HepG2 (cell line): ENCODE results near the gene FAM117A. TPM values are rescaled to one million over a fixed set of nuclear protein-coding genes. Genes with fewer than 3 reads are reported as not detected.

Experiments
- ATAC-seq: fragments of 200-7000 bp; cut with Tn5 transposase; 3 replicates; pipeline ENCODE4 v1.9.1; 2020; ENCODE audit warnings: mild to moderate bottlenecking, moderate library complexity
- BruUV-seq: library from RNA; stranded (reverse); fragments of 400-500 nt; replicated peaks from 2 replicates; lab custom pipeline; 2021; lab: Mats Ljungman, UMichigan
- CTCF ChIA-PET: fragments of 300-600 bp; formaldehyde crosslinking; extraction: SDS; loops from one replicate; lab custom pipeline; 2021; ENCODE audit warnings: low total read pairs, inconsistent platforms, low intra/inter-chr PET ratio; lab: Yijun Ruan, JAX
- POLR2A ChIA-PET: fragments of 350-600 bp; sonication (Branson Sonifier 250); formaldehyde crosslinking; loops from one replicate; lab custom pipeline; 2020; ENCODE audit warnings: antibody characterized with exemption, inconsistent platforms; lab: Yijun Ruan, JAX
- DNase-seq: peaks from one replicate; pipeline ENCODE4 v3.0.0-alpha.2; 2015; ENCODE audit warnings: low spot score
- FAIRE-seq: peaks from 3 replicates; lab custom pipeline; 2011; peaks lifted over from hg19 to GRCh38; lab: Jason Lieb, UNC
- H2AFZ ChIP-seq: one replicate; pipeline ENCODE4 v1.6.1; 2011; ENCODE audit warnings: low read length, inconsistent platforms
- H3K27ac ChIP-seq: fragments of 300-600 bp; 3 replicates; pipeline ENCODE4 v1.8.0; 2011; ENCODE audit warnings: mixed run types, mild to moderate bottlenecking, mixed read lengths, low read length, inconsistent platforms; ENCODE audit not compliant: insufficient read depth; ENCODE audit errors: extremely low read length
- H3K27me3 ChIP-seq, 2 experiments: fragments of 200-600 bp in 1 of 2; 2 replicates in 1 of 2; 3 replicates in 1 of 2; pipeline versions ENCODE4 v1.6.0 to v1.8.0; 2011; ENCODE audit warnings: low read length in 2 of 2, mild to moderate bottlenecking in 2 of 2, moderate library complexity in 2 of 2, inconsistent platforms in 1 of 2; ENCODE audit not compliant: insufficient read depth in 2 of 2, control insufficient read depth in 1 of 2
- H3K36me3 ChIP-seq, 2 experiments: fragments of 200-600 bp in 1 of 2; replicated peaks in 1 of 2; 2 replicates in 1 of 2; 3 replicates in 1 of 2; pipeline versions ENCODE4 v1.5.1 to v1.8.0; 2011; ENCODE audit warnings: low read length in 2 of 2, inconsistent platforms in 1 of 2; ENCODE audit not compliant: insufficient read depth in 2 of 2, control insufficient read depth in 1 of 2
- H3K4me1 ChIP-seq: 2 replicates; pipeline ENCODE4 v1.5.1; 2012; ENCODE audit warnings: low read length, inconsistent platforms; ENCODE audit not compliant: insufficient read depth
- H3K4me2 ChIP-seq: 2 replicates; pipeline ENCODE4 v1.6.0; 2011; ENCODE audit warnings: low read depth, low read length, inconsistent platforms
- H3K4me3 ChIP-seq, 3 experiments: fragments of 200-600 bp in 1 of 3; sonication (generic), shearing (Covaris generic) in 1 of 3; replicated peaks in 1 of 3; 2 replicates each; pipeline ENCODE4 v1.5.1; 2011 to 2016; ENCODE audit warnings: low read length in 3 of 3, inconsistent platforms in 2 of 3, low read depth in 2 of 3, mild to moderate bottlenecking in 2 of 3, control low read depth in 1 of 3, mixed read lengths in 1 of 3; ENCODE audit not compliant: insufficient read depth in 1 of 3
- H3K79me2 ChIP-seq: one replicate; pipeline ENCODE4 v1.6.1; 2011; ENCODE audit warnings: low read length, inconsistent platforms; ENCODE audit not compliant: insufficient read depth
- H3K9ac ChIP-seq: 2 replicates; pipeline ENCODE4 v1.6.0; 2011; ENCODE audit warnings: mild to moderate bottlenecking, low read depth, low read length, inconsistent platforms; ENCODE audit not compliant: insufficient read depth
- H3K9me3 ChIP-seq: 2 replicates; pipeline ENCODE4 v1.5.1; 2012; ENCODE audit warnings: mild to moderate bottlenecking, low read length
- H4K20me1 ChIP-seq: 2 replicates; pipeline ENCODE4 v1.6.0; 2011; ENCODE audit warnings: inconsistent platforms, mild to moderate bottlenecking, low read length, moderate library complexity; ENCODE audit not compliant: insufficient read depth
- MXI1 ChIP-seq: IDR thresholded peaks from 3 replicates; pipeline ENCODE4 v1.6.1; 2012; ENCODE audit warnings: low read depth, low read length, inconsistent platforms, borderline replicate concordance
- STAG1 ChIP-seq: sonication (generic); formaldehyde crosslinking; IDR thresholded peaks from 2 replicates; pipeline ENCODE4 v1.4.0; 2020; ENCODE audit warnings: missing genetic modification reagents
- ZNF235 ChIP-seq: sonication (generic); formaldehyde crosslinking; IDR thresholded peaks from 2 replicates; pipeline ENCODE4 v1.8.1; 2023; ENCODE audit warnings: mild to moderate bottlenecking, missing genetic modification reagents, borderline replicate concordance
- ZNF296 ChIP-seq: sonication (generic); formaldehyde crosslinking; conservative IDR thresholded peaks from 2 replicates; pipeline ENCODE4 v1.5.0; 2020; ENCODE audit warnings: mild to moderate bottlenecking, missing genetic modification reagents
- ZNF569 ChIP-seq: sonication (generic); formaldehyde crosslinking; IDR thresholded peaks from 2 replicates; pipeline ENCODE4 v1.5.0; 2020; ENCODE audit warnings: mild to moderate bottlenecking, missing genetic modification reagents, moderate library complexity, borderline replicate concordance
- WGBS: methylation state at CpG from one replicate; pipeline ENCODE4 v1.1.6; 2017; ENCODE audit warnings: low lambda C conversion rate; 5-methylcytosine and 5-hydroxymethylcytosine counted together
- in situ Hi-C: cut with HindIII; loops from 2 replicates; pipeline ENCODE4 v1.10.0; 2017; ENCODE audit warnings: low pct_unique_long_range_greater_than_20kb; ENCODE audit not compliant: extremely low pct_ligation_motif_present
- intact Hi-C: fragments of 100-400 bp; cut with micrococcal nuclease; formaldehyde crosslinking; loops from one replicate; pipeline ENCODE4 v1.10.0; 2022; ENCODE audit not compliant: unreplicated experiment
- polyA plus RNA-seq, 8 experiments: library from polyadenylated mRNA; depleted of rRNA in 3 of 8; stranded (reverse) in 7 of 8; unstranded in 1 of 8; fragments of >200 nt; fragmentation: Illumina TruSeq in 4 of 8; extraction: Trizol in 4 of 8; gene quantifications; 2 replicates each; pipeline versions ENCODE4 v1.2.1 to v1.2.3, GENCODE V29; 2011 to 2016; ENCODE audit warnings: low read depth in 4 of 8, missing spikeins in 1 of 8, mixed read lengths in 1 of 8; ENCODE audit not compliant: insufficient read depth in 1 of 8
- total RNA-seq, 5 experiments: library from RNA; depleted of rRNA; stranded (reverse); fragments of >200 nt; fragmentation: Illumina TruSeq; extraction: Trizol; gene quantifications; 2 replicates each; pipeline ENCODE4 v1.2.3, GENCODE V29; 2016; ENCODE audit warnings: low read depth in 1 of 5

The FAM117A gene
- total and polyA plus RNA-seq, 2 of the 13 experiments (the other 11 are each of a cell fraction or from before 2014, with no cell fraction given): 12.1 to 19.8 TPM

DNA sequence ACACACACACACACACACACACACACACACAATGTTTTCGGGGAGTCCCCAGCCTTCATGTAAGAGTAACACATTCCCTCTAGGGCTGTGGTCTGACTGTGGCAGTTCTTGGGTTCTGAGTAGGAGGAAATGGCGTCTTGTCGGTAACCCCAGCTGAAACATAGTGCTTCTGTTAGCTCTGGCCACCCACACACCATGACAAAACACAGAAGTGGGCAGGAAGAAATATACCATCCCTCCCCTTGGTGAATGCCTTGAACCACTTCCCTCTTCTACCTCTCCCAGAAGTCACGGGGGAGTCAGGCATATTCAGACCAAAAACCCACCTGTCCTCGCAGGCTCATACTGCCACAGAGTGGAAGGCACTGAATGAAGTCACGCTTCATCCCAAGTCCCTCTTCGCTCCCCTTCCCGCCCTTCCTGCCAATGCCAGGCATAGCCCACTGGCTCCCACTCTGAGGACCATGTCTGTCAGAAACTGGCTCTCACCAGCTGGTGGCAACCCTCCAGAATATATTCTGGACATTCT, 67.6 kb downstream of the FAM117A start:
- H2AFZ ChIP-seq: no peak overlapping the region
- H3K4me2 ChIP-seq: no peak overlapping the region
- 48% methylated on average over 8 of the region's 8 CpGs for WGBS
- BruUV-seq: no TSS peak
- in situ Hi-C loops (no loop called here), intact Hi-C loops (no loop called here)
- POLR2A ChIA-PET: interaction anchor here (1.2 to 2.1 kb wide), 2 partner anchors 12 to 126 kb away, joined by 3 to 9 read pairs; partner anchors contain the start of gene SLC35B1
- H3K79me2 ChIP-seq: no peaks in the 10 kb centered on the region
- no peak overlapping the region for H3K27ac ChIP-seq
- no peak overlapping the region for H3K4me3 ChIP-seq
- peaks cover 8 to 13% of the 10 kb centered on the region in 2 experiments; a peak in 4 of 5 replicates for H3K36me3 ChIP-seq
- H3K9me3 ChIP-seq: no peaks in the 10 kb centered on the region
- peaks cover 25% of the 10 kb centered on the region for H3K4me1 ChIP-seq
- no peak for TF ChIP-seq ZNF569 (CRISPR knock-in tag)
- TF ChIP-seq STAG1 (CRISPR knock-in tag): 0 out of 2 replicates have a peak, but pooled peaks have one; percentile 10
- TF ChIP-seq, all 625 proteins: peak for 1
- CTCF ChIA-PET: interaction anchor here (1.1 to 6.6 kb wide), 7 partner anchors 7 to 140 kb away, joined by 3 to 210 read pairs (median 6); partner anchors contain the start of gene NXPH3
- FAIRE-seq (no peak), DNase-seq (no peak), ATAC-seq (peak; percentile 14)
- Histone ChIP-seq H4K20me1 (no peaks in the 10 kb centered on the region), H3K9ac (no peak overlapping the region), H3K27me3 (peaks cover 0 to 13% of the 10 kb centered on the region in 2 experiments; a peak in 2 of 5 replicates)

- Histone ChIP-seq H3K4me2 (no peak overlapping the region), H3K79me2 (no peaks in the 10 kb centered on the region), H3K4me1 (peaks cover 29% of the 10 kb centered on the region), H3K27ac (no peak overlapping the region), H3K36me3 (peaks cover 5 to 8% of the 10 kb centered on the region in 2 experiments; a peak in 4 of 5 replicates), H3K9me3 (no peaks in the 10 kb centered on the region), H3K4me3 (no peak overlapping the region), H3K9ac (no peak overlapping the region), H4K20me1 (no peaks in the 10 kb centered on the region), H3K27me3 (peaks cover 0 to 17% of the 10 kb centered on the region in 2 experiments; a peak in 2 of 5 replicates), H2AFZ (no peak overlapping the region)
- POLR2A ChIA-PET: interaction anchor here (1.2 to 2.1 kb wide), 2 partner anchors 12 to 126 kb away, joined by 3 to 9 read pairs; partner anchors contain the start of gene SLC35B1
- DNase-seq: no peak
- in situ Hi-C loops: no loop called here
- 0 out of 2 replicates have a peak, but pooled peaks have one; percentile 14 for TF ChIP-seq ZNF235 (CRISPR knock-in tag)
- TF ChIP-seq ZNF296: no peak
- 0 out of 3 replicates have a peak, but pooled peaks have one; percentile 11 for TF ChIP-seq MXI1
- CTCF ChIA-PET: interaction anchor here (1.1 to 6.6 kb wide), 9 partner anchors 8 to 140 kb away, joined by 3 to 210 read pairs (median 6); partner anchors contain the start of gene NXPH3
- FAIRE-seq: no peak
- ATAC-seq: no peak
- BruUV-seq: no TSS peak
- intact Hi-C loops: loop anchor here (1.0 kb wide), 1 partner anchor 127 kb away; no protein-coding TSS in a partner anchor
- whole genome bisulfite sequencing: 20% methylated on average over 5 of the region's 5 CpGs
Observed at GRCh38 chr17:49695698-49696232, 68.2 kb downstream of the FAM117A start.
